ENCODE data around the gene FAM20C. TPM values are rescaled to one million over a fixed set of nuclear protein-coding genes. Genes with fewer than 3 reads are reported as not detected.

Gene FAM20C
- total and polyA plus RNA-seq, 10 of the 15 experiments (the other 5 are each of a cell fraction or from before 2014, with no cell fraction given): 0.44 TPM; not detected in 9

DNA sequence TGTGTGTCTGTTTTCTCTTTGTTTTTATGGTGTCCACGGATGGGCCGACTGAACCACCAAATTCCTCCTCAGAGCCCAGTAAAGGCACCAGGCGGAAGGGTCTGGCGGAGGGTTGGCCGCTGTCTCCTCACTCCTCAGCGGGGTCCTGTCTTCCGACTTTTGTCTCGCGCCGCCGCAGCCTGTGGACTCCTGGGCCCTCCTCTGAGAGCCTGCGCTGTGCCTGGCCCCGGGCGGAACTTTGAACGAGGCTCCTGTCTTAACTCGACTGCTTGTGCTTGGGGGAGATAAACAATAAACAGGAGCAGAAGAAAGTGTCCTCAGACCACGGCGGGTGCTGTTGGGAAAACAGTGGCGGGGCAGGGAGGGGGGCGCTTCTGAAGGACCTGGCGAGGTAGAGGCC, 2.2 kb upstream of the FAM20C start:
- POLR2A ChIA-PET: no interaction called here
- no peak for ATAC-seq
- H3K4me3 ChIP-seq: no peak overlapping the region
- H3K9me3 ChIP-seq (replicated peaks; ENCODE audit: control insufficient read depth, insufficient read depth, low read length): no peaks in the 10 kb centered on the region
- H3K27ac ChIP-seq (ENCODE audit: control insufficient read depth, insufficient read depth): no peak overlapping the region
- H3K9ac ChIP-seq (ENCODE audit: control insufficient read depth, insufficient read depth, low read length): no peak overlapping the region
- WGBS (ENCODE audit: insufficient coverage, insufficient replicate concordance, low lambda C conversion rate, missing lambda C conversion rate): 70% methylated on average over 19 of the region's 21 CpGs
- no TSS peak for BruUV-seq (replicated peaks)
- in situ Hi-C loops (cut with MboI): no loop called here
- intact Hi-C loops (cut with micrococcal nuclease; ENCODE audit: unreplicated experiment): no loop called here
- no peak for FAIRE-seq
- no peaks in the 10 kb centered on the region for H3K36me3 ChIP-seq (ENCODE audit: control insufficient read depth in 2 of 2, insufficient read depth in 2 of 2, low read length in 1 of 2)
- no peak for DNase-seq (ENCODE audit: low read depth, low spot score)
- RAD21 ChIA-PET (ENCODE audit: unreplicated experiment): no interaction called here
- no peak overlapping the region for H2AFZ ChIP-seq (ENCODE audit: control insufficient read depth, low read depth, low read length)
- SMC1A ChIA-PET (ENCODE audit: uncharacterized antibody, unreplicated experiment): no interaction called here
- H3K4me2 ChIP-seq (ENCODE audit: control insufficient read depth, insufficient read depth): no peak overlapping the region
- no peaks in the 10 kb centered on the region for H3K27me3 ChIP-seq (replicated peaks in 1 of 2; ENCODE audit: control insufficient read depth in 2 of 2, insufficient read depth in 2 of 2, low read length in 1 of 2)
- no peaks in the 10 kb centered on the region for H4K20me1 ChIP-seq (ENCODE audit: control insufficient read depth, insufficient read depth)
- CTCF ChIA-PET: no interaction called here
- H3K79me2 ChIP-seq (ENCODE audit: control insufficient read depth, insufficient read depth, low read length): no peaks in the 10 kb centered on the region
- H3K4me1 ChIP-seq (ENCODE audit: control insufficient read depth, insufficient read depth, low read length): no peaks in the 10 kb centered on the region
- TF ChIP-seq JUNB (IDR thresholded peaks at IDR 0.05) (no peak), MXI1 (IDR thresholded peaks at IDR 0.05; ENCODE audit: low read depth, low read length) (no peak)

DNA sequence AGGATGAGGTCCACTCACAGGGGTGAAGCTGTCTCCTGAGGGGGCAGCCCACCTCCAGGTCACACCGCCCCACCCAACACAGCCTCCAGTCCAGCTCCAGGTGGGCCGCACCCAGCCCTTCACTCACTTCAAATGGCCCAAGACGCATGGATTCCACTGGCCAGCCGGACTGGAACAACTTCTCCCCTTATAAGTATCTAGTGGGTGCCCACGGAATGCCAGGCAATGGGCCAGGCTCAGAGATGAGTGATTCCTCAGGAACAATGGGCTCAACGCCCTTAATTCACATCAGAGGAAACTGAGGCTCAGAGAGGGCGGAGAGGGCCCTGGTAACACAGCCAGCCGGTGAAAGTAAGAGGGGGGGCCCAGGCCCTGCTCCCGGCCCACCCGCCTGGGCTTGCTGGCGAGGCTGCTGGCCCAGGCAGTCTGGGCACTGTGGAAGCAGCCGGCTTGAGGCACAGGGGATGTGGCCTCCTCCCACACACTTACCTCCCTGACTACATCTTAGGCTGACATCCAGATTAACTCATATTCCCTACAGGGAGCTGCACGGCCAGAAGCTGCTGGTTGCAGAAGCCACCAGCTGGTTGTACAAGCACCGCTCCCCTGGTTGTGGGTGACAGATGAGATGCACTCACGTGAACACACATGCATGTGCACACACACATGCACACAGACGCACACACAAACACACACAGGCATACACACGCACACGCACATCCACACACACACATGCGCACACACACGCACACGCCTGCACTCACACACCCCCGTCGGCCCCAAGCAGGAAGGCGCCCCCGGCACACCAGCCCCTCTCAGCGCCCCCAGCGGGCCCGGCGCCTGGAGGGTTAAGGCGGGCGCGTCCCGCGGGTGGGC, 1.0 kb upstream of the FAM20C start:
- DNase-seq (ENCODE audit: low read depth, low spot score) (no peak), ATAC-seq (no peak)
- WGBS (ENCODE audit: insufficient coverage, insufficient replicate concordance, low lambda C conversion rate, missing lambda C conversion rate): 22% methylated on average over 24 of the region's 34 CpGs
- no peak for TF ChIP-seq SIN3A (IDR thresholded peaks at IDR 0.05; ENCODE audit: low read depth, low read length)
- no peak for TF ChIP-seq SIX5 (IDR thresholded peaks at IDR 0.05; ENCODE audit: low read depth, low read length, severe bottlenecking)
- TF ChIP-seq FOS (IDR thresholded peaks at IDR 0.05; ENCODE audit: borderline replicate concordance, extremely low read depth, insufficient read length): no peak
- no peak for TF ChIP-seq SPI1 (IDR thresholded peaks at IDR 0.05; ENCODE audit: borderline replicate concordance, insufficient read depth, low read depth, low read length)
- TF ChIP-seq CBX3 (IDR thresholded peaks at IDR 0.05; ENCODE audit: borderline replicate concordance, low read depth): no peak
- TF ChIP-seq, protein P1, sequence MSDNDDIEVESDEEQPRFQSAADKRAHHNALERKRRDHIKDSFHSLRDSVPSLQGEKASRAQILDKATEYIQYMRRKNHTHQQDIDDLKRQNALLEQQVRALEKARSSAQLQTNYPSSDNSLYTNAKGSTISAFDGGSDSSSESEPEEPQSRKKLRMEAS (IDR thresholded peaks at IDR 0.05; ENCODE audit: low read depth, low read length): no peak
- TF ChIP-seq JUNB (IDR thresholded peaks at IDR 0.05): no peak
- TF ChIP-seq, protein P2, sequence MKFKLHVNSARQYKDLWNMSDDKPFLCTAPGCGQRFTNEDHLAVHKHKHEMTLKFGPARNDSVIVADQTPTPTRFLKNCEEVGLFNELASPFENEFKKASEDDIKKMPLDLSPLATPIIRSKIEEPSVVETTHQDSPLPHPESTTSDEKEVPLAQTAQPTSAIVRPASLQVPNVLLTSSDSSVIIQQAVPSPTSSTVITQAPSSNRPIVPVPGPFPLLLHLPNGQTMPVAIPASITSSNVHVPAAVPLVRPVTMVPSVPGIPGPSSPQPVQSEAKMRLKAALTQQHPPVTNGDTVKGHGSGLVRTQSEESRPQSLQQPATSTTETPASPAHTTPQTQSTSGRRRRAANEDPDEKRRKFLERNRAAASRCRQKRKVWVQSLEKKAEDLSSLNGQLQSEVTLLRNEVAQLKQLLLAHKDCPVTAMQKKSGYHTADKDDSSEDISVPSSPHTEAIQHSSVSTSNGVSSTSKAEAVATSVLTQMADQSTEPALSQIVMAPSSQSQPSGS (IDR thresholded peaks at IDR 0.05; ENCODE audit: low read length): no peak
- no peak for TF ChIP-seq JUND (IDR thresholded peaks at IDR 0.05; ENCODE audit: low read depth, low read length)
- TF ChIP-seq, protein P3, sequence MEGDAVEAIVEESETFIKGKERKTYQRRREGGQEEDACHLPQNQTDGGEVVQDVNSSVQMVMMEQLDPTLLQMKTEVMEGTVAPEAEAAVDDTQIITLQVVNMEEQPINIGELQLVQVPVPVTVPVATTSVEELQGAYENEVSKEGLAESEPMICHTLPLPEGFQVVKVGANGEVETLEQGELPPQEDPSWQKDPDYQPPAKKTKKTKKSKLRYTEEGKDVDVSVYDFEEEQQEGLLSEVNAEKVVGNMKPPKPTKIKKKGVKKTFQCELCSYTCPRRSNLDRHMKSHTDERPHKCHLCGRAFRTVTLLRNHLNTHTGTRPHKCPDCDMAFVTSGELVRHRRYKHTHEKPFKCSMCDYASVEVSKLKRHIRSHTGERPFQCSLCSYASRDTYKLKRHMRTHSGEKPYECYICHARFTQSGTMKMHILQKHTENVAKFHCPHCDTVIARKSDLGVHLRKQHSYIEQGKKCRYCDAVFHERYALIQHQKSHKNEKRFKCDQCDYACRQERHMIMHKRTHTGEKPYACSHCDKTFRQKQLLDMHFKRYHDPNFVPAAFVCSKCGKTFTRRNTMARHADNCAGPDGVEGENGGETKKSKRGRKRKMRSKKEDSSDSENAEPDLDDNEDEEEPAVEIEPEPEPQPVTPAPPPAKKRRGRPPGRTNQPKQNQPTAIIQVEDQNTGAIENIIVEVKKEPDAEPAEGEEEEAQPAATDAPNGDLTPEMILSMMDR (IDR thresholded peaks at IDR 0.05 in 2 of 3, conservative IDR thresholded peaks at IDR 0.05 in 1 of 3; ENCODE audit: control insufficient read depth in 2 of 3, extremely low read depth in 1 of 3, insufficient read depth in 1 of 3, low read depth in 3 of 3, low read length in 3 of 3): no peak

More for the DNA sequence above, 1.0 kb upstream of the FAM20C start:
- Histone ChIP-seq H3K36me3 (ENCODE audit: control insufficient read depth in 2 of 2, insufficient read depth in 2 of 2, low read length in 1 of 2) (no peaks in the 10 kb centered on the region), H3K27ac (ENCODE audit: control insufficient read depth, insufficient read depth) (no peak overlapping the region), H3K4me3 (no peak overlapping the region), H3K27me3 (replicated peaks in 1 of 2; ENCODE audit: control insufficient read depth in 2 of 2, insufficient read depth in 2 of 2, low read length in 1 of 2) (no peaks in the 10 kb centered on the region), H3K4me2 (ENCODE audit: control insufficient read depth, insufficient read depth) (no peak overlapping the region), H2AFZ (ENCODE audit: control insufficient read depth, low read depth, low read length) (no peak overlapping the region), H3K9ac (ENCODE audit: control insufficient read depth, insufficient read depth, low read length) (no peak overlapping the region), H3K4me1 (ENCODE audit: control insufficient read depth, insufficient read depth, low read length) (no peaks in the 10 kb centered on the region), H4K20me1 (ENCODE audit: control insufficient read depth, insufficient read depth) (no peaks in the 10 kb centered on the region), H3K9me3 (replicated peaks; ENCODE audit: control insufficient read depth, insufficient read depth, low read length) (no peaks in the 10 kb centered on the region), H3K79me2 (ENCODE audit: control insufficient read depth, insufficient read depth, low read length) (no peaks in the 10 kb centered on the region)
- FAIRE-seq: no peak
- in situ Hi-C loops (cut with MboI): no loop called here
- intact Hi-C loops (cut with micrococcal nuclease; ENCODE audit: unreplicated experiment): no loop called here
- CTCF ChIA-PET: no interaction called here
- SMC1A ChIA-PET (ENCODE audit: uncharacterized antibody, unreplicated experiment): no interaction called here
- POLR2A ChIA-PET: no interaction called here
- BruUV-seq (replicated peaks): no TSS peak
- RAD21 ChIA-PET (ENCODE audit: unreplicated experiment): no interaction called here
